Measurements from ENCODE around the gene KRTAP10-2. TPM values are rescaled to one million over a fixed set of nuclear protein-coding genes. Genes with fewer than 3 reads are reported as not detected.

KRTAP10-2 gene
- polyA plus RNA-seq, 2 donors, result not detected

- 89 to 90% methylated on average over 32 to 33 of the region's 33 CpGs for WGBS, 2 donors
- Histone ChIP-seq H3K27me3 (ENCODE audit: control insufficient read depth in 1 of 2, insufficient read depth in 2 of 2, low read length in 2 of 2) (no peaks in the 10 kb centered on the region), H3K27ac (ENCODE audit: low read depth in 2 of 2, low read length in 1 of 2) (no peak overlapping the region), H3K36me3 (ENCODE audit: control insufficient read depth in 2 of 2, insufficient read depth in 2 of 2, low read length in 1 of 2) (no peaks in the 10 kb centered on the region), H3K9me3 (ENCODE audit: control insufficient read depth in 2 of 2, insufficient read depth in 1 of 2, low read depth in 1 of 2, low read length in 1 of 2) (peaks cover 0 to 6% of the 10 kb centered on the region in 2 donors), H3K4me3 (ENCODE audit: low read depth in 1 of 2, low read length in 2 of 2) (no peak overlapping the region), H3K4me1 (ENCODE audit: control insufficient read depth in 2 of 2, insufficient read depth in 2 of 2, low read length in 1 of 2) (no peaks in the 10 kb centered on the region)
Measured at GRCh38 chr21:44521928-44522752, 29.2 kb downstream of the KRTAP10-2 start.

DNA sequence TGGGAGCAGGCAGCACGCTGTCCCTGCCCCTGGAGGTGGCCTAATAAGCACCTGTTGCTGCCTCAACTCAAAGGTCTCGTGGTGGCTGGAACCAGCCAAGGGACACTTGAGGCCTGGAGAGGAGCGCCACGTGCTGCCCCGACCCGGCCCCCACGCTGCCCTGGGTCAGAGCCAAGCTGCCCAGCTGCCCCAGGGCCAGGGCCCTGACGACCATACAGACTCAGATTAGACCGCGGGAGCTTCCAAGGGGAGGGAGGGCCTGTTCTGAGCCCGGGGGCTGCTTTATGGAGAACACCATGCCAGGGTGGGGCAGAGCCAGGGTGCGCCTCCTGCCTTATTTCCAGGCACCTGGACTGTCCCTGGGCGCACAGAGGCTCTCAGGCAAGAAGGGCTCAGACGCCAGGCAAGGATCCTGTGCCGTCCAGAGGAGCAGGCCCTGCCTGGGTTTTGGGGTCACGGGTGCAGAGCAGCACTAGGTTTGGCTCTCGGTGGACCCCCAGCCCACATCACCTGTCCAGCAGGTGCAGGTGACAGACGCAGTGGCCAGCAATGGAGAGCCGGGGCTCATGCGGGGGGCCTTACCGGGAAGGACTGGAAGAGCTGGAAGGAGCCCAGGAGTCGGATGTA is 29.9 kb downstream of the KRTAP10-2 start:
- WGBS, 2 donors, result 77 to 86% methylated on average over 22 of the region's 22 CpGs
- no peaks in the 10 kb centered on the region for H3K36me3 ChIP-seq (ENCODE audit: control insufficient read depth in 2 of 2, insufficient read depth in 2 of 2, low read length in 1 of 2)
- no peaks in the 10 kb centered on the region for H3K27me3 ChIP-seq (ENCODE audit: control insufficient read depth in 1 of 2, insufficient read depth in 2 of 2, low read length in 2 of 2)
- peaks cover 0 to 7% of the 10 kb centered on the region in 2 donors for H3K9me3 ChIP-seq (ENCODE audit: control insufficient read depth in 2 of 2, insufficient read depth in 1 of 2, low read depth in 1 of 2, low read length in 1 of 2)
- no peak overlapping the region for H3K27ac ChIP-seq (ENCODE audit: low read depth in 2 of 2, low read length in 1 of 2)
- no peak overlapping the region for H3K4me3 ChIP-seq (ENCODE audit: low read depth in 1 of 2, low read length in 2 of 2)
- no peaks in the 10 kb centered on the region for H3K4me1 ChIP-seq (ENCODE audit: control insufficient read depth in 2 of 2, insufficient read depth in 2 of 2, low read length in 1 of 2)

DNA sequence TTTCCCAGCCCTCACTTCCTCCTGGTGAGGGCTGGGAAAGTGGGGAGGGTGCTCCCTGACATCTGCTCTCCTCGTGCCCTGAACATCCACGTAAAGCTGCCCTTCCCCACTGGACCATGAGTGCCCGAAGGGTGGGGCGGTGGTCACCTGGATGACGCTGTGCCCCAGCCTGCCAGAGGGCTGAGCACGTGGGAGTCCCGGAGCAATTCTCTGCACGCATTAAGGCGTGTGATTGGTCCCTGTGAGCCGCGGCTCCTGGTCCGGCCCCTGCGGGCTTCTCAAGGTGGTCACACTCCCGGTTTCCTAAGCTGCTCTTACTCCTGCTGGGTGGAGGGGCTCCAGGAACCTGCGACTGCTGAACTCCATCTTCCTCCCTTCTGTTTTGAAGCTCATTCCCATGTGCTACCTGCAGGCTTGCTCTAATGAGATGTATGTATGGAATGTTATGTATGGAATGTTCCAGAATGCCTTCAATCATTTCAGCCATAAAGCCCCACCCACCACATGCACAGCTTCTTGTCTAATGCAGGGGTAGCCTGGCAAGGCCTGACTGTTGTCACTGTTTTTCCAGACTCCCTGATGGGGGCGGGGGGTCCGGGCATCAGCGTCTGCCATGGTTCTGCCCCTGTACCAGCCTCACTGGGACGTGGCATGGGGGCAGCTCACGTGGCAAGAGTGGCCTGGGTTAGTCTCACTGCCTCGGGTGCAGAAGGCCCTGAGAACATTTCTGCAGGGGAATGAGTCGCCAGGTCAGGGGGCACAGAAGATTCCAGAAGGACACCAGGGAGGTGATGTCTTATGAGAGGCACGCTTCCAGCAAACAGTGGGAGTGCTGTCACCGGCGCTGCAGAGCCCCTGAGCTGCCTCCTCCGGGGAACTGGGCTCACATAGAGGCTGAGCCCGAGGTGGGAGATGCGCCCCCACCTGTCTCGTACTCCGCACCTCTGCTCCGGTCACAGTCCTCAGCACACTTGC is 30.7 kb downstream of the KRTAP10-2 start:
- peaks cover 0 to 7% of the 10 kb centered on the region in 2 donors for H3K9me3 ChIP-seq (ENCODE audit: control insufficient read depth in 2 of 2, insufficient read depth in 1 of 2, low read depth in 1 of 2, low read length in 1 of 2)
- H3K36me3 ChIP-seq (ENCODE audit: control insufficient read depth in 2 of 2, insufficient read depth in 2 of 2, low read length in 1 of 2), result no peaks in the 10 kb centered on the region
- no peak overlapping the region for H3K27ac ChIP-seq (ENCODE audit: low read depth in 2 of 2, low read length in 1 of 2)
- H3K4me1 ChIP-seq (ENCODE audit: control insufficient read depth in 2 of 2, insufficient read depth in 2 of 2, low read length in 1 of 2), result no peaks in the 10 kb centered on the region
- H3K4me3 ChIP-seq (ENCODE audit: low read depth in 1 of 2, low read length in 2 of 2), result no peak overlapping the region
- 86 to 88% methylated on average over 31 of the region's 31 CpGs for WGBS, 2 donors
- H3K27me3 ChIP-seq (ENCODE audit: control insufficient read depth in 1 of 2, insufficient read depth in 2 of 2, low read length in 2 of 2), result no peaks in the 10 kb centered on the region

- Histone ChIP-seq H3K36me3 (ENCODE audit: control insufficient read depth in 2 of 2, insufficient read depth in 2 of 2, low read length in 1 of 2) (no peaks in the 10 kb centered on the region), H3K27ac (ENCODE audit: low read depth in 2 of 2, low read length in 1 of 2) (no peak overlapping the region), H3K9me3 (ENCODE audit: control insufficient read depth in 2 of 2, insufficient read depth in 1 of 2, low read depth in 1 of 2, low read length in 1 of 2) (peaks cover 0 to 4% of the 10 kb centered on the region in 2 donors), H3K4me1 (ENCODE audit: control insufficient read depth in 2 of 2, insufficient read depth in 2 of 2, low read length in 1 of 2) (no peaks in the 10 kb centered on the region), H3K4me3 (ENCODE audit: low read depth in 1 of 2, low read length in 2 of 2) (no peak overlapping the region), H3K27me3 (ENCODE audit: control insufficient read depth in 1 of 2, insufficient read depth in 2 of 2, low read length in 2 of 2) (no peaks in the 10 kb centered on the region)
- WGBS, 2 donors, result 79 to 85% methylated on average over 28 of the region's 28 CpGs
Measured at GRCh38 chr21:44519346-44520325, 31.7 kb downstream of the KRTAP10-2 start.

GRCh38 chr21:44518686-44519085 is 32.6 kb downstream of the KRTAP10-2 start:
- Histone ChIP-seq H3K27ac (ENCODE audit: low read depth in 2 of 2, low read length in 1 of 2) (no peak overlapping the region), H3K4me3 (ENCODE audit: low read depth in 1 of 2, low read length in 2 of 2) (no peak overlapping the region), H3K4me1 (ENCODE audit: control insufficient read depth in 2 of 2, insufficient read depth in 2 of 2, low read length in 1 of 2) (no peaks in the 10 kb centered on the region), H3K36me3 (ENCODE audit: control insufficient read depth in 2 of 2, insufficient read depth in 2 of 2, low read length in 1 of 2) (no peaks in the 10 kb centered on the region), H3K9me3 (ENCODE audit: control insufficient read depth in 2 of 2, insufficient read depth in 1 of 2, low read depth in 1 of 2, low read length in 1 of 2) (peaks cover 0 to 4% of the 10 kb centered on the region in 2 donors), H3K27me3 (ENCODE audit: control insufficient read depth in 1 of 2, insufficient read depth in 2 of 2, low read length in 2 of 2) (no peaks in the 10 kb centered on the region)
- 56 to 57% methylated on average over 12 of the region's 12 CpGs for WGBS, 2 donors

DNA sequence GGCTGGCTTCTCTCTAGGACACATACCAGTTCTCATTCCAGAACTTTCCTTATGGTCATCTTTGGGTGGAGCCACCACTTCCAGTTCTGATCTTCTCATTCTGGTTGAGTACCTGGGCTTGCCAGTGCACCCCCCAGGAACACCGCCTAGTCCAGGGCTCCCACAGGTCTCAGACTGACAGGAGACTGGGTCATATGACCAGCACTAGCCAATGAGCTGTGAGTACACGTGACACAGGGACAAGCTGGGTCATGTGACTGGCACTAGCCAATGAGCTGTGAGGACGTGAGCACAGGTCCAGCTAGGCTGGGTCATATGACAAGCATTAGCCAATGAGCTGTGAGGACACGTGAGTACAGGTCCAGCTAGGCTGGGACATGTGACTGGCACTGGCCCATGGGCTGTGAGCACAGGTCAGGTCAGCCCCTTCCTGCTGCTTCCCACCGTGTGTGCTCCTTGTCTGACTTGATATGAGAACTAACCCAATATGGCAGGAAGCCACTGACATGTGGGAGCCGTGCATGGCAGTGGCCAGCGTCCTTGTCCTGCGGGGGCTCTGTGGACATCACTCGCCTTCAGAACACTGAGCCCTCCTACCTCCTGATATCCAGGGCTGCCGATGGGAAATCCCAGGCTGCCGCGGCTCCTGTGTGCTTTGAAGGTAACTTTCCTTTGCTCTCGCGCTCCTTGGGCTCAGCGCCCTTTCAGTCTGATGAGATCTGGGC is 34.0 kb downstream of the KRTAP10-2 start:
- 76 to 81% methylated on average over 15 of the region's 15 CpGs for WGBS, 2 donors
- Histone ChIP-seq H3K27me3 (ENCODE audit: control insufficient read depth in 1 of 2, insufficient read depth in 2 of 2, low read length in 2 of 2) (no peaks in the 10 kb centered on the region), H3K4me1 (ENCODE audit: control insufficient read depth in 2 of 2, insufficient read depth in 2 of 2, low read length in 1 of 2) (no peaks in the 10 kb centered on the region), H3K27ac (ENCODE audit: low read depth in 2 of 2, low read length in 1 of 2) (no peak overlapping the region), H3K9me3 (ENCODE audit: control insufficient read depth in 2 of 2, insufficient read depth in 1 of 2, low read depth in 1 of 2, low read length in 1 of 2) (peaks cover 0 to 4% of the 10 kb centered on the region in 2 donors), H3K36me3 (ENCODE audit: control insufficient read depth in 2 of 2, insufficient read depth in 2 of 2, low read length in 1 of 2) (no peaks in the 10 kb centered on the region), H3K4me3 (ENCODE audit: low read depth in 1 of 2, low read length in 2 of 2) (no peak overlapping the region)

DNA sequence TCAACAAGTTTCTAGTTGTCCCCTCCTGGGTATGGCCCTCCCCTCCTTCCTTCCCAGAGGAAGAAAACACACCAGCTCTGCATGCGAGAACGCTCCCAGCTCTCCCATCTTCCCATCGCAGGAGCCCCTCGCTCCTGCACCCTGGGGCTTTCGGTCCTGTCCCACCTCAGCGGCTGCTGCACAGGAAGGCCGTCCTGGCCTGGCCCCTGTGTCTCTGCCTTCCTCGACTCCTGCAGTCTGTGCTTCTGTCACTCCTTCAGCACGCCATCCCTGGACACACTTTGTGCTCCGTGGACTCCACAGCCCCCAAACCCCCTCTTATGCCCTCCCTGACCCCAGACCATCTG is 34.5 kb downstream of the KRTAP10-2 start:
- H3K36me3 ChIP-seq (ENCODE audit: control insufficient read depth in 2 of 2, insufficient read depth in 2 of 2, low read length in 1 of 2), result no peaks in the 10 kb centered on the region
- H3K27me3 ChIP-seq (ENCODE audit: control insufficient read depth in 1 of 2, insufficient read depth in 2 of 2, low read length in 2 of 2), result no peaks in the 10 kb centered on the region
- H3K4me1 ChIP-seq (ENCODE audit: control insufficient read depth in 2 of 2, insufficient read depth in 2 of 2, low read length in 1 of 2), result no peaks in the 10 kb centered on the region
- H3K4me3 ChIP-seq (ENCODE audit: low read depth in 1 of 2, low read length in 2 of 2), result no peak overlapping the region
- H3K27ac ChIP-seq (ENCODE audit: low read depth in 2 of 2, low read length in 1 of 2), result no peak overlapping the region
- H3K9me3 ChIP-seq (ENCODE audit: control insufficient read depth in 2 of 2, insufficient read depth in 1 of 2, low read depth in 1 of 2, low read length in 1 of 2), result peaks cover 0 to 4% of the 10 kb centered on the region in 2 donors
- WGBS, 2 donors, result 89 to 92% methylated on average over 10 of the region's 10 CpGs

- H3K4me1 ChIP-seq (ENCODE audit: control insufficient read depth in 2 of 2, insufficient read depth in 2 of 2, low read length in 1 of 2), result no peaks in the 10 kb centered on the region
- 84 to 85% methylated on average over 13 of the region's 13 CpGs for WGBS, 2 donors
- peaks cover 0 to 4% of the 10 kb centered on the region in 2 donors for H3K9me3 ChIP-seq (ENCODE audit: control insufficient read depth in 2 of 2, insufficient read depth in 1 of 2, low read depth in 1 of 2, low read length in 1 of 2)
Measured at GRCh38 chr21:44516342-44516741, 35.0 kb downstream of the KRTAP10-2 start.

More at GRCh38 chr21:44516342-44516741, 35.0 kb downstream of the KRTAP10-2 start:
- Histone ChIP-seq H3K27me3 (ENCODE audit: control insufficient read depth in 1 of 2, insufficient read depth in 2 of 2, low read length in 2 of 2) (no peaks in the 10 kb centered on the region), H3K27ac (ENCODE audit: low read depth in 2 of 2, low read length in 1 of 2) (no peak overlapping the region), H3K36me3 (ENCODE audit: control insufficient read depth in 2 of 2, insufficient read depth in 2 of 2, low read length in 1 of 2) (no peaks in the 10 kb centered on the region), H3K4me3 (ENCODE audit: low read depth in 1 of 2, low read length in 2 of 2) (no peak overlapping the region)
